H1 (cell line): Measurements from ENCODE around the gene PTPRH. TPM values are rescaled to one million over a fixed set of nuclear protein-coding genes. Genes with fewer than 3 reads are reported as not detected.

ENCODE experiments used
- CTCF ChIA-PET: fragments of 300-600 bp; sonication (Branson Sonifier 250); formaldehyde crosslinking; loops from one replicate; lab custom pipeline; 2021; ENCODE audit not compliant: partially characterized antibody; lab: Charles Lee
- POLR2A ChIA-PET: fragments of 300-600 bp; sonication (Branson Sonifier 250); formaldehyde crosslinking; loops from one replicate; lab custom pipeline; 2021; ENCODE audit warnings: inconsistent platforms; ENCODE audit not compliant: partially characterized antibody; lab: Charles Lee
- DNase-seq, 2 experiments: peaks; one replicate each; pipeline versions ENCODE4 v3.0.0 to v3.0.0-alpha.2; 2010 to 2022; ENCODE audit warnings: low spot score in 2 of 2, low read depth in 1 of 2, mixed read lengths in 1 of 2
- FAIRE-seq: peaks from 2 replicates; lab custom pipeline; 2011; peaks lifted over from hg19 to GRCh38; lab: Jason Lieb, UNC
- H2AFZ ChIP-seq: 2 replicates; pipeline ENCODE4 v1.8.1; 2012; ENCODE audit warnings: low read length, inconsistent platforms
- H2AK5ac ChIP-seq: 2 replicates; pipeline ENCODE4 v1.6.1; 2013; ENCODE audit warnings: low read depth, low read length
- H2BK120ac ChIP-seq: replicated peaks from 2 replicates; pipeline ENCODE3; 2013; ENCODE audit warnings: low read depth, low read length, inconsistent platforms
- H2BK12ac ChIP-seq: 2 replicates; pipeline ENCODE4 v1.6.1; 2013; ENCODE audit warnings: low read depth, low read length
- H2BK15ac ChIP-seq: 2 replicates; pipeline ENCODE4 v1.6.1; 2013; ENCODE audit warnings: low read length
- H2BK20ac ChIP-seq: 2 replicates; pipeline ENCODE4 v1.6.1; 2013; ENCODE audit warnings: low read length
- H2BK5ac ChIP-seq: 2 replicates; pipeline ENCODE4 v1.6.1; 2013; ENCODE audit warnings: low read depth, low read length
- H3K14ac ChIP-seq: 2 replicates; pipeline ENCODE4 v1.6.1; 2013; ENCODE audit warnings: inconsistent platforms; ENCODE audit not compliant: insufficient read length
- H3K18ac ChIP-seq: 2 replicates; pipeline ENCODE4 v1.6.1; 2013; ENCODE audit warnings: low read length; ENCODE audit errors: extremely low read depth
- H3K23ac ChIP-seq: 2 replicates; pipeline ENCODE4 v1.6.1; 2013; ENCODE audit warnings: inconsistent platforms; ENCODE audit not compliant: insufficient read length
- H3K23me2 ChIP-seq: 2 replicates; pipeline ENCODE4 v1.6.1; 2013; ENCODE audit warnings: low read depth, low read length
- H3K27ac ChIP-seq: 2 replicates; pipeline ENCODE4 v1.6.1; 2011; ENCODE audit warnings: low read depth, low read length, inconsistent platforms
- H3K27me3 ChIP-seq, 4 experiments: replicated peaks in 1 of 4; 1 replicate in 1 of 4; 2 replicates in 3 of 4; pipeline versions ENCODE4 v1.6.1 to v1.8.1; 2011 to 2013; ENCODE audit warnings: low read length in 3 of 4, mild to moderate bottlenecking in 3 of 4, inconsistent platforms in 2 of 4, mixed read lengths in 2 of 4, moderate library complexity in 1 of 4; ENCODE audit not compliant: control insufficient read depth in 3 of 4, insufficient read depth in 3 of 4; ENCODE audit errors: extremely low read depth in 1 of 4
- H3K36me3 ChIP-seq, 4 experiments: 2 replicates each; pipeline versions ENCODE4 v1.6.1 to v1.8.1; 2011 to 2013; ENCODE audit warnings: mild to moderate bottlenecking in 4 of 4, low read length in 3 of 4, moderate library complexity in 2 of 4, control low read depth in 1 of 4, inconsistent platforms in 1 of 4; ENCODE audit not compliant: insufficient read depth in 4 of 4, control insufficient read depth in 2 of 4
- H3K4ac ChIP-seq: replicated peaks from 2 replicates; pipeline ENCODE3; 2013; ENCODE audit warnings: low read length, low read depth, mixed read lengths, inconsistent platforms; ENCODE audit not compliant: insufficient read length
- H3K4me1 ChIP-seq, 4 experiments: replicated peaks in 1 of 4; 1 replicate in 1 of 4; 2 replicates in 3 of 4; pipeline versions ENCODE4 v1.6.1 to v1.8.1; 2011 to 2013; ENCODE audit warnings: low read length in 3 of 4, inconsistent platforms in 2 of 4, mixed read lengths in 1 of 4; ENCODE audit not compliant: insufficient read depth in 4 of 4, control insufficient read depth in 3 of 4
- H3K4me2 ChIP-seq, 2 experiments: 2 replicates each; pipeline versions ENCODE4 v1.6.1 to v1.8.1; 2011 to 2013; ENCODE audit warnings: low read depth in 2 of 2, low read length in 2 of 2, control low read depth in 1 of 2, inconsistent platforms in 1 of 2, mild to moderate bottlenecking in 1 of 2; ENCODE audit not compliant: insufficient read depth in 1 of 2
- H3K4me3 ChIP-seq, 4 experiments: fragments of 200-600, 300-600 bp in 1 of 4; sonication (generic), shearing (Covaris generic), sonication (Bioruptor Twin) in 1 of 4; 2 replicates each; pipeline versions ENCODE4 v1.5.1 to v1.8.1; 2011 to 2016; ENCODE audit warnings: low read length in 4 of 4, low read depth in 3 of 4, control low read depth in 2 of 4, inconsistent platforms in 2 of 4, mild to moderate bottlenecking in 2 of 4, mixed read lengths in 1 of 4, moderate library complexity in 1 of 4; ENCODE audit not compliant: insufficient read depth in 2 of 4; ENCODE audit errors: extremely low read depth in 1 of 4
- H3K56ac ChIP-seq: replicated peaks from 2 replicates; pipeline ENCODE3; 2013; ENCODE audit warnings: low read depth, mild to moderate bottlenecking, mixed read lengths, low read length, inconsistent platforms; ENCODE audit not compliant: insufficient read length
- H3K79me1 ChIP-seq: 2 replicates; pipeline ENCODE4 v1.6.1; 2013; ENCODE audit warnings: low read depth, low read length, control low read depth
- H3K79me2 ChIP-seq, 2 experiments: 2 replicates each; pipeline versions ENCODE4 v1.6.1 to v1.8.1; 2012 to 2013; ENCODE audit warnings: low read length in 2 of 2, mild to moderate bottlenecking in 2 of 2, inconsistent platforms in 1 of 2; ENCODE audit not compliant: insufficient read depth in 2 of 2, control insufficient read depth in 1 of 2
- H3K9ac ChIP-seq, 4 experiments: replicated peaks in 1 of 4; 1 replicate in 1 of 4; 2 replicates in 3 of 4; pipeline versions ENCODE4 v1.6.1 to v1.8.1; 2011 to 2013; ENCODE audit warnings: low read depth in 3 of 4, low read length in 3 of 4, control low read depth in 2 of 4, mild to moderate bottlenecking in 2 of 4, moderate library complexity in 2 of 4, inconsistent platforms in 1 of 4; ENCODE audit errors: extremely low read depth in 1 of 4
- H3K9me3 ChIP-seq, 2 experiments: 2 replicates each; pipeline versions ENCODE4 v1.6.1 to v1.8.1; 2012 to 2013; ENCODE audit warnings: mild to moderate bottlenecking in 2 of 2, moderate library complexity in 2 of 2, control low read depth in 1 of 2, inconsistent platforms in 1 of 2, low read depth in 1 of 2, low read length in 1 of 2, mixed read lengths in 1 of 2; ENCODE audit not compliant: insufficient read depth in 2 of 2
- H4K20me1 ChIP-seq, 2 experiments: replicated peaks in 1 of 2; 2 replicates each; pipeline versions ENCODE3 to v1.8.1; 2011 to 2013; ENCODE audit warnings: inconsistent platforms in 2 of 2, low read length in 2 of 2, mild to moderate bottlenecking in 1 of 2; ENCODE audit not compliant: insufficient read depth in 2 of 2, control insufficient read depth in 1 of 2
- H4K5ac ChIP-seq: 2 replicates; pipeline ENCODE4 v1.6.1; 2013; ENCODE audit warnings: low read length, low read depth, mixed read lengths, inconsistent platforms; ENCODE audit not compliant: insufficient read length
- H4K8ac ChIP-seq: 2 replicates; pipeline ENCODE4 v1.8.0; 2013; ENCODE audit warnings: mild to moderate bottlenecking, moderate library complexity, low read length, inconsistent platforms; ENCODE audit not compliant: insufficient read depth; ENCODE audit errors: extremely low read depth
- H4K91ac ChIP-seq: replicated peaks from 2 replicates; pipeline ENCODE3; 2013; ENCODE audit warnings: low read length, mixed read lengths, inconsistent platforms; ENCODE audit not compliant: insufficient read length
- BCL11A ChIP-seq, 2 experiments: IDR thresholded peaks; one replicate each; pipeline ENCODE4 v1.6.1; 2011; ENCODE audit warnings: low read depth in 2 of 2, low read length in 2 of 2, mild to moderate bottlenecking in 2 of 2
- MAX ChIP-seq: IDR thresholded peaks from 2 replicates; pipeline ENCODE4 v1.6.1; 2012; ENCODE audit warnings: inconsistent platforms
- WGBS, 2 experiments: shearing (Covaris generic) in 1 of 2; methylation state at CpG; one replicate each; pipeline versions ENCODE4 v1.1.6 to v1.1.7; 2013 to 2015; ENCODE audit warnings: low lambda C conversion rate in 2 of 2, mixed read lengths in 2 of 2, inconsistent platforms in 1 of 2, low coverage in 1 of 2, missing lambda C conversion rate in 1 of 2; ENCODE audit not compliant: insufficient replicate concordance in 2 of 2, insufficient coverage in 1 of 2, insufficient read length in 1 of 2; ENCODE audit errors: extremely low coverage in 1 of 2, missing lambda C conversion rate in 1 of 2; 5-methylcytosine and 5-hydroxymethylcytosine counted together
- polyA plus RNA-seq, 7 experiments: library from polyadenylated mRNA; depleted of rRNA in 3 of 7; stranded (reverse) in 5 of 7; unstranded in 2 of 7; fragments of >200 nt in 5 of 7; fragments of 200-250 nt in 2 of 7; gene quantifications; 1 replicate in 5 of 7; 2 replicates in 1 of 7; 4 replicates in 1 of 7; pipeline versions ENCODE4 v1.2.1 to v1.2.3, GENCODE V29; 2011 to 2013; ENCODE audit warnings: missing spikeins in 2 of 7, mixed read lengths in 2 of 7
- total RNA-seq: library from RNA; stranded (reverse); fragmentation: NEBNext Ultra II Directional; extraction: Animal tissue kit (Norgen Biotek cat#: 25700); gene quantifications from 2 replicates; pipeline ENCODE4 v1.2.1, GENCODE V29; 2021

PTPRH gene
- total and polyA plus RNA-seq, 2 of the 8 experiments (the other 6 are each of a cell fraction or from before 2014, with no cell fraction given): 0.30 to 0.39 TPM

GRCh38 chr19:55209693-55210472 lies 582 bp upstream of the PTPRH start:
- POLR2A ChIA-PET: no interaction called here
- no peaks in the 10 kb centered on the region for H3K79me1 ChIP-seq
- no peaks in the 10 kb centered on the region; the same call in 1 of the 2 replicates for H3K23me2 ChIP-seq
- no peaks in the 10 kb centered on the region for H3K79me2 ChIP-seq
- H3K18ac ChIP-seq: no peak overlapping the region
- no peak overlapping the region for H4K8ac ChIP-seq
- no peak overlapping the region for H2AK5ac ChIP-seq
- no peak overlapping the region for H3K9ac ChIP-seq
- no peak overlapping the region for H4K5ac ChIP-seq
- H3K4me3 ChIP-seq: no peak overlapping the region
- no peak overlapping the region for H3K23ac ChIP-seq
- no peaks in the 10 kb centered on the region for H4K20me1 ChIP-seq
- peaks cover 15% of the 10 kb centered on the region in 2 experiments; a peak in 3 of 4 replicates for H3K9me3 ChIP-seq
- no peak overlapping the region for H4K91ac ChIP-seq
- 80% methylated on average over 17 of the region's 17 CpGs; no CpG with 5 or more reads in 1 of the 2 experiments for WGBS, 2 experiments
- no peak overlapping the region for H3K4ac ChIP-seq
- no peaks in the 10 kb centered on the region; a peak in 1 of 7 replicates for H3K27me3 ChIP-seq
- no peak overlapping the region for H2BK5ac ChIP-seq
- H3K36me3 ChIP-seq: no peaks in the 10 kb centered on the region
- H3K56ac ChIP-seq: no peak overlapping the region
- no peak overlapping the region; the same call in 1 of the 2 replicates for H2BK15ac ChIP-seq
- FAIRE-seq: no peak
- H3K4me2 ChIP-seq: no peak overlapping the region
- H2BK120ac ChIP-seq: no peak overlapping the region
- H2BK20ac ChIP-seq: no peak overlapping the region
- no peak overlapping the region for H2AFZ ChIP-seq
- no peak overlapping the region for H3K14ac ChIP-seq
- CTCF ChIA-PET: interaction anchor here (0.6 to 1.8 kb wide), 4 partner anchors 12 to 257 kb away, joined by 3 to 5 read pairs (median 4); no protein-coding TSS in a partner anchor
- TF ChIP-seq BCL11A (IDR thresholded peaks at IDR 0.05; ENCODE audit: low read depth in 2 of 2, low read length in 2 of 2) (no peak), MAX (0 out of 2 replicates have a peak, but pooled peaks have one; percentile 20)
- no peak overlapping the region for H2BK12ac ChIP-seq
- no peak for DNase-seq
- H3K27ac ChIP-seq: no peak overlapping the region
- peaks cover 0 to 3% (median under 1%) of the 10 kb centered on the region in 4 experiments; a peak in 2 of 7 replicates for H3K4me1 ChIP-seq
